Measurements from ENCODE around the gene RFX8. TPM values are rescaled to one million over a fixed set of nuclear protein-coding genes. Genes with fewer than 3 reads are reported as not detected.
A peak's percentile ranks its signal among the peaks of the same experiment; 100 is the strongest.

RFX8 gene
- total and polyA plus RNA-seq, 2 of the 8 experiments (the other 6 are each of a cell fraction or from before 2014, with no cell fraction given) = 0.60 to 0.97 TPM

- ChIA-PET POLR2A (ENCODE audit: partially characterized antibody) (interaction anchor here (0.6 kb wide), 1 partner anchor 94 kb away, joined by 3 read pairs; no protein-coding TSS in a partner anchor), CTCF (ENCODE audit: partially characterized antibody) (no interaction called here)
- H3K4ac ChIP-seq (replicated peaks; ENCODE audit: insufficient read length, low read depth, low read length) = no peak overlapping the region
- FAIRE-seq (no peak), DNase-seq (ENCODE audit: low read depth in 1 of 2, low spot score in 2 of 2) (no peak)
- H3K27ac ChIP-seq (ENCODE audit: low read depth, low read length) = no peak overlapping the region
- no peak overlapping the region for H4K91ac ChIP-seq (replicated peaks; ENCODE audit: insufficient read length, low read length)
- H3K4me1 ChIP-seq (replicated peaks in 1 of 4; ENCODE audit: control insufficient read depth in 3 of 4, insufficient read depth in 4 of 4, low read length in 3 of 4) = peaks cover 5 to 13% (median 6%) of the 10 kb centered on the region in 4 experiments
- H2AFZ ChIP-seq (ENCODE audit: low read length) = no peak overlapping the region
- no peaks in the 10 kb centered on the region for H4K20me1 ChIP-seq (replicated peaks in 1 of 2; ENCODE audit: control insufficient read depth in 1 of 2, insufficient read depth in 2 of 2, low read length in 2 of 2)
- TF ChIP-seq GABPA (IDR thresholded peaks at IDR 0.05; ENCODE audit: borderline replicate concordance, insufficient read depth, low read length) (no peak), PHF8 (conservative IDR thresholded peaks at IDR 0.05; ENCODE audit: low read depth, low read length) (no peak), USF2 (IDR thresholded peaks at IDR 0.05; ENCODE audit: low read length) (no peak), CREB1 (IDR thresholded peaks at IDR 0.05) (no peak), NRF1 (IDR thresholded peaks at IDR 0.05; ENCODE audit: low read depth, low read length) (no peak), BRCA1 (IDR thresholded peaks at IDR 0.05; ENCODE audit: low read depth, low read length) (no peak), SIX5 (IDR thresholded peaks at IDR 0.05; ENCODE audit: low read depth, low read length) (no peak), POLR2AphosphoS5 (IDR thresholded peaks at IDR 0.05; ENCODE audit: low read depth, low read length) (no peak)
- H3K79me2 ChIP-seq (ENCODE audit: control insufficient read depth in 1 of 2, insufficient read depth in 2 of 2, low read length in 2 of 2) = no peaks in the 10 kb centered on the region
- H3K14ac ChIP-seq (ENCODE audit: insufficient read length) = no peak overlapping the region
- H3K18ac ChIP-seq (ENCODE audit: extremely low read depth, low read length) = no peak overlapping the region
- no peaks in the 10 kb centered on the region; the same call in 1 of the 2 replicates for H3K23me2 ChIP-seq (ENCODE audit: low read depth, low read length)
- no peaks in the 10 kb centered on the region for H3K79me1 ChIP-seq (ENCODE audit: low read depth, low read length)
- H4K8ac ChIP-seq (ENCODE audit: extremely low read depth, insufficient read depth, low read length) = no peak overlapping the region
- H4K5ac ChIP-seq (ENCODE audit: insufficient read length, low read depth, low read length) = no peak overlapping the region
- 87% methylated on average over 4 of the region's 4 CpGs; no CpG with 5 or more reads in 1 of the 2 experiments for whole genome bisulfite sequencing, 2 experiments (ENCODE audit: extremely low coverage in 1 of 2, insufficient coverage in 1 of 2, insufficient read length in 1 of 2, insufficient replicate concordance in 2 of 2, low coverage in 1 of 2, low lambda C conversion rate in 2 of 2, missing lambda C conversion rate in 1 of 2)
- no peaks in the 10 kb centered on the region for H3K36me3 ChIP-seq (ENCODE audit: control insufficient read depth in 2 of 4, insufficient read depth in 4 of 4, low read length in 3 of 4)
- H3K9ac ChIP-seq (replicated peaks in 1 of 4; ENCODE audit: extremely low read depth in 1 of 4, low read depth in 3 of 4, low read length in 3 of 4) = no peak overlapping the region
- no peak overlapping the region for H2BK12ac ChIP-seq (ENCODE audit: low read depth, low read length)
- no peak overlapping the region for H3K4me2 ChIP-seq (ENCODE audit: insufficient read depth in 1 of 2, low read depth in 2 of 2, low read length in 2 of 2)
- no peaks in the 10 kb centered on the region for H3K9me3 ChIP-seq (ENCODE audit: insufficient read depth in 2 of 2, low read depth in 1 of 2, low read length in 1 of 2)
- no peak overlapping the region for H2BK5ac ChIP-seq (ENCODE audit: low read depth, low read length)
- no peak overlapping the region for H3K23ac ChIP-seq (ENCODE audit: insufficient read length)
- H3K27me3 ChIP-seq (replicated peaks in 1 of 4; ENCODE audit: control insufficient read depth in 3 of 4, extremely low read depth in 1 of 4, insufficient read depth in 3 of 4, low read length in 3 of 4) = peaks cover 0 to 4% (median 2%) of the 10 kb centered on the region in 4 experiments; a peak in 3 of 7 replicates
- no peak overlapping the region for H2BK20ac ChIP-seq (ENCODE audit: low read length)
- no peak overlapping the region for H3K4me3 ChIP-seq (ENCODE audit: extremely low read depth in 1 of 4, insufficient read depth in 2 of 4, low read depth in 3 of 4, low read length in 4 of 4)
- H3K56ac ChIP-seq (replicated peaks; ENCODE audit: insufficient read length, low read depth, low read length) = no peak overlapping the region
- H2BK120ac ChIP-seq (replicated peaks; ENCODE audit: low read depth, low read length) = no peak overlapping the region
- H2AK5ac ChIP-seq (ENCODE audit: low read depth, low read length) = no peak overlapping the region
- H2BK15ac ChIP-seq (ENCODE audit: low read length) = 0 out of 2 replicates have a peak overlapping the region, but pooled peaks have one; percentile 2
Measured at GRCh38 chr2:101469863-101470262, 5.0 kb downstream of the RFX8 start.

Measured in H1 (cell line).